ENCODE measurements around the gene PARD3.
"Not testable (repeated sequence)": the region's sequence is repeated elsewhere in the genome, so short reads cannot be mapped to it uniquely, and the experiment has no call there.

PARD3 gene

DNA sequence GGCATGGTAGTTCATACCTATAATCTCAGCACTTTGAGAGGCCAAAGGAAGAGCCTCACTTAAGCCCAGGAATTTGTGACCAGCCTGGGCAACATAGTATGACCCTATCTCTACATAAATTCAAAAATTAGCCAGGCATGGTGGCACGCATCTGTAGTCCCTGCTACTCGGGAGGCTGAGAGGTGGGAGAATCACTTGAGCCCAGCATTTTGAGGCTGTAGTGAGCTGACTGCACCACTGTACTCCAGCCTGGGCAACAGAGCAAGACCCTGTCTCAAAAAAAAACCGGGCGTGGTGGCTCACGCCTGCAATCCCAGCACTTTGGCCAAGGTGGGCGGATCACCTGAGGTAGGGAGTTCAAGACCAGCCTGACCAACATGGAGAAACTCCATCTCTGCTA lies 19.8 kb downstream of the PARD3 start:
- DNase-seq = no peak

DNA sequence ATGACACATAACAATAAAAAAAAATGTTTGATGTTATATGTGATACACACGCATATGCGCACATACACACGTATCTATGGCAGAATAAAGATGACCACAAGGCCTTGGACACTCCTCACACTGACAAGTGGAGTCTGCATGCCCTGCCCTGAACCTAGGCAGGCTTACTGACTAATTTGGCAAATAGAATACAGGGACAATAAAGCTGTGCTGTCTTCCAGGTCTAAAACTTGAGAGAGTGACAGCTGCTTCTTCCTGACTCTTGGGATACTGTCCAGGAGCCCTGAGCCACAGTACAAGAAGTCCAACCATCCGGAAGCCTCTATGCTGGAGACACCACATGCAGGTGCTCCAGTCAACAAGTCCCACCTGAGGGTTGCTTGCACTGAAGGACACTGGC lies 20.3 kb downstream of the PARD3 start:
- no peak for DNase-seq

DNA sequence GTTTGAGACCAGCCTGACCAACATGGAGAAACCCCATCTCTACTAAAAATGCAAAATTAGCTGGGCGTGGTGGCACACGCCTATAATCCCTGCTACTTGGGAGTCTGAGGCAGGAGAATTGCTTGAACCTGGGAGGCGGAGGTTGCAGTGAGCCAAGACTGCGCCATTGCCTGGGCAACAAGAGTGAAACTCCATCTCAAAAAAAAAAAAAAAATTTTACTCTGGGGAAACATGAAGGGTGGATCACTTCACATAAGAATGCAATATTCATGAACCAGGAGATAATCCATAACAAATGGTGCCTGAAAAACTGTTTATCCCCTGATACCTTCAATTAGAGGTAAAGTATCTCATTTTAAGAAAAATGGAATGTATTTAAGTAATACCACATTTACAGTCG lies 21.5 kb downstream of the PARD3 start:
- not testable (repeated sequence) for DNase-seq

DNA sequence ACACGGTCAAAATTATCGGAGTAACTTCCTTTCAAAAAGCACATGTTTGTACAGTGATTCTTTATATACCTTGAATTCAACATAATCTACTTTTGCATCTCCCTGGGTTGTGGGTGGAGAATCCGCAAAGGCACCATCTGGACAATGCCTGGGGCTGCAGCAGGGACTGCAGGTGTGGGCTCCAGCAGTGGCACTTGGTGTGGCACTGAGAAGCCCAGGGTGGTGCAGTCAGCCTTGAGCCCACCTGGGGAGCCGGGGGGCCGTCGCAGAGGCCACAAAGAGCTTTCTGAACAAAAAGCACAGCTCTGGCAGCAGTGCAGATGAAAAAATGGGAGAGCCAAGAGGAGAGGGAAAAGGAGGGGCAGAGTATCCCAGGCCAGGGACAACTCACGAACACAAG lies 22.2 kb downstream of the PARD3 start:
- DNase-seq = no peak

DNA sequence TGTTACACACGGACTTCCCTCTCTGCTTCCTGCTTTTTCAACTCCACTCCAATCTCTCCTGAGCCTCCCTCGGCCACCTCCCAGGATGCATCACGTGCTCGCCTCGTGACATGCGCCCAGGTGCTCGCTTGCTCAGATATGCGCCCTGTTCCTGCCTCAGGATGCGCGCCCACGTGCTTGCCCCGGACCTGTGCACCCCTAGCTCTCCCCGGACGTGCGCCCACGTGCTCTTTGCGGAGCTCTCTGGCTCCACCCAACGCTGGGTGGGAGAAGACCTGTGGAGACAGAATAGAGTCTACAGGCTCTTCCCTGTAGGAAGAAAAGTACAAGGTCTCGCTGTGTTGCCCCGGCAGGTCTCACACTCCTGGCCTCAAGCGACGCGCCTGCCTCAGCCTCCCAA lies 23.1 kb downstream of the PARD3 start:
- DNase-seq = no peak

DNA sequence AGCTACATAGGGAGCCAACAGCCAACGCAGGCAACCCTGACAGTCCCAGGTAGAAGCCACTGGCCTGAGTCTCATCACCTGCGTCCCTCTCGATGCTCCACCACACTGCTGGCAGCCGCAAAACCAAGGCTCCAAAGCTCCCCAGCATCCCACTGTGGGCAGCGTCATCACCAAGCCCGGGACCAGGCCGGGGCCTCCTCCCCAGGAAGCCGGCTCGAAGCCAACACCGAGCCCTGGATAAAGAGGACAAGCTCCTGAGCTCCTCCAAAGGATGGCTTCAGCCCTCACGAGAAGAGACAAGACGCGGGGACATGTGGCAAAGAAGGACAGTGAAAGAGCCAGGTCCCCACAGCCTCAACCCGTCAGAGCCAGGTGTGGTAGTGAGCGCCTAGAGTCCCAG lies 23.9 kb downstream of the PARD3 start:
- no peak for DNase-seq

DNA sequence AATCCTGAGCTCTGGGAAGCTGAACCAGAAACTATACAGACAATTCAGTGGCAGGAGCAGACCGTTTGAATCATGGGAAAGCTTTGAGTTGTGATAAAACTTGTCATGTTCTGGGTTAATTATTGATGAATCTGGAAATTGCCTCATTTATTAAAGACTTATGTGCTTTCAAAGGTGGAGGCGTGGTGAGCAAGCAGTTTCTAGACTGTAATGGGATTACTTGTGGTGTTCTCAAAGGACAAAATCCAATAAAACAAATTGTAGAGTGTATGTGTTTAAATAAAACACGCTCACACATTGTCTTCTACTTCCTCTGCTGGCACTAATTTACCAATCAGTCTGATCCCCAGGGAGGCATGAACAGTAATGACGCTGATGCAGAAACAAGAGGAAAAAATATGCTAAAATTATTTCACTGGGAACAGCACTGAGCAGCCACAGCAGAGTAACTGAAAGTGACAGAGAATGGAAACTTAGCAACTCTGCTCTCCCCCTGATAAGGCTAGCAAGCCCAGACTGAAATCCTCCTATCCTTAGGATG lies 25.1 kb downstream of the PARD3 start:
- DNase-seq = no peak

DNA sequence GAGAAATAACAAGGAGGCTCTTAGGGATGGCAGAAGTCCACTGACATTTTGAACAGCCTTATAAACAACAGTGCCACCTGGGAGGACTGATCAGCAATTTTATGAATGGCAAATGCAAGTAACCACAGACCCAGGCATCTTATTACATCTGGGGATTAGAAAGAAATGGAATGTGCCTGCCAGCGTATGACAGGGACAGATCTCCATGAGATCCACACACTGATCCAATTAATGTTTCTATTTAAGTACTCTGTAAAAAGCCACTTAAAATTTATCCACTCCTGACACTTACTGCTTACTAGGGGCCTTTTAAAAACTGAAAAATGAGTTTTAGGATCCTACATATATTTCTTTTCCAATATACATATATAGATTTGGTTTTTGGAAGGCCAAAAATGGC lies 28.6 kb downstream of the PARD3 start:
- no peak for DNase-seq

DNA sequence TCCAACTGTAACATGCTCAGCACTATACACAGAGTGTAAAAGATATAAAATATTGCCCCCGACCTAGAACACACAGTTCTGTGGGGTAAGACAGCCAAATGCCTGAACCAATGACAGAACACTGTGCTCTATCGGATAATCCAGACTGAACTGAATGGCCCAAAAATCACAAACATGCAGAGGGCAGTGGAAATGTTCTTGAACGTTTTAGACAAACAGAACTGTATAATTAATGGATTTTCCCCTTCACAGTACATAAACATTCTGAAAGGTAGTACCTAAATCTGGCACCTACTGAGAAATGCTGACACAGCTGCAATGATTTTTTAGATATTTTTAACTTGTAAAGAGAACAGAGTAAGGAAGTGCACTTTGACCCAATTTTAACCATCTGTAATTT lies 33.4 kb downstream of the PARD3 start:
- DNase-seq = no peak

DNA sequence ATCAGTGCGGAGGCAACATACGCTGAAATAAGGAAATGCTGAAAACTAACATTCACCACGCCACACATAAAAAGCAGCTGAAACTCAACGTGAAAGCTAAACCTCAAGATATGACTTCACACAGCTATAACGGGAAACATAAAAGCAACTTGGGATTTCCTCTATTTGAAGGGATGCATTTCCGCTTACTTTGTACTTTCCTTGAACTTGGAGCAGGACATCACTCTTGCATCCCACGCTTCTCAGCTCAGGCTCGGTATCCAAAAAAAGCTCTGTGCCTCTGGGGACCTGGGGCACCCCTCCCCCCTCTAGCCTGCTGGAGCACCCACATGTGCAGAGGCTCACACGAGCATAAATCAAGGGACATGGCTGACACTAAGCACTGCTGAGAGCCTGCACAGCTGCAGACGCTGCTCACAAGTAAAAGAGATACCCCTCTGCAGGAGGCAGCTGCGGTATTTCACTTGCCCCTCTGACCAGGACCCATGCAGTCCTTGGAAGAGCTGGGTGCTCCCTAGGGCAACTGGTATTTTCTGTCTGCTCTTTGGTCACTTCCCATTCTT lies 34.2 kb downstream of the PARD3 start:
- no peak for DNase-seq

DNA sequence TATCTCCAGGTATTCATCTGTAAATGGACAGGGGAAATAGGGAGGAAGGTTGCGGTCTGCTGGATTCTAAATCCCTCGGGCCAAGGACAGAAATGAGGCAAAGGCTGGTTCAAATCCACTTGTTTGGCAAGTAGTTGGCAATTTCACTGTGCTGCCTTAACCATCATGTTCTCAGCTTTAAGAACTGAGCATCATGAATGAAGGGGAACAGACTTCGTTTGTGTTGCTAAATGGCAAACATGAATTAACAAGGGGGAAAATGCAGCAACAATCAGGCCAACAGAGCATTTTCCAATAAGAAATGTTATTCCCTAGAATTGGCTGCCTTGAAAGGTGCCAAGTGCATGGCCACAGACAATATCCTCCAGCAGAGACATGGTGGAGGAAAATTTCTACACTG lies 36.9 kb downstream of the PARD3 start:
- no peak for DNase-seq

DNA sequence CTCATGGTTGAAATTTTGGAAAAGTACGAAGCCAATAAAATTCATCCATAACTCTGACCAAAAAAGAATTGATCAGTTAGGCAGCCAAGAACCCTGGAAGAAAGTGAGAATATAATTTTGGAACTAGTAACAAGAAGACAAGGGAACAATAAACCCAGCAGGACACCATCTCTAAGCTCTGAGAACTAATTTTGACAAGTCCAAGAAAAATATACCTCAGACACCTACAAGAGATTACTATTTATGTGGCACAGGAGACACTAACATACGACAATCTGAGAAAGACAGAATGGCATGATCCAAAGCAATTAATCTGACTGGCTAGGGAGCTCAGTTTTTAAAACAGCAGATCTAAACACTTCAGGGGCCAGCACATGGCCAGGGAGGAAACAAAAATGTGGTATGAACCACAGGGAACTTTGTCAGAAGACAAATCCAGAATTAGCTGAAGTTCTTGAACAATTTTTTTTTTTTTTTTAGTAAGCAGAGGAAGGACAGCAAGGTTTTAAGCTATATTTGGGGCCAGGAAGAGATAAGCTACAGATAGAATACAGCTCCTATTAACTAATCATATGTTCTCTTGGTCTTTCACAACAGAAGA lies 38.9 kb downstream of the PARD3 start:
- no peak for DNase-seq

DNA sequence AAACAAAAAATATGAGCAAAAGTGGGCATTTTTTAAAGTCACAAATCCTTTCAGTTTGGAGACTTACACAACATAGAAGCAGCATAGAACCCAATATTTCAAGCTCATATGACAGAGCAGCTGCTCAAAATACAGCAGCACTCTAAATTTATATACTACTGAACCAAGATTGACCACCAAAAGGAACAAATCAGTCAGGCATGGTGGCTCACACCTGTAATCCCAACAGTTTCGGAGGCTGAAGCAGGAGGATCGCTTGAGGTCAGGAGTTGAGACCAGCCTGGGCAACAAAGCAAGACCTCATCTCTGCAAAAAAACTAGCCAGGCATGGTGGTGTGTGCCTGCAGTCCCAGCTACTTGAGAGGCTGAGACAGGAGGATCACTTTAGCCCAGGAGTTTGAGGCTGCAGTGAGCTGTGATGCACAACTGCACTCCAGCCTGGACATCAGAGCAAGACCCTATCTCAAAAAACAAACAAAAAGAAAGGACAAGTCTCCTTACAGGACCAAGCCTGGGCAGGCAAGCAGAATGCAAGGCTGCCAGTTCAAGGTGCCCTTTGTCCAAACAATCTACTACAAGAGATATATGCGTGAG lies 40.0 kb downstream of the PARD3 start:
- no peak for DNase-seq

DNA sequence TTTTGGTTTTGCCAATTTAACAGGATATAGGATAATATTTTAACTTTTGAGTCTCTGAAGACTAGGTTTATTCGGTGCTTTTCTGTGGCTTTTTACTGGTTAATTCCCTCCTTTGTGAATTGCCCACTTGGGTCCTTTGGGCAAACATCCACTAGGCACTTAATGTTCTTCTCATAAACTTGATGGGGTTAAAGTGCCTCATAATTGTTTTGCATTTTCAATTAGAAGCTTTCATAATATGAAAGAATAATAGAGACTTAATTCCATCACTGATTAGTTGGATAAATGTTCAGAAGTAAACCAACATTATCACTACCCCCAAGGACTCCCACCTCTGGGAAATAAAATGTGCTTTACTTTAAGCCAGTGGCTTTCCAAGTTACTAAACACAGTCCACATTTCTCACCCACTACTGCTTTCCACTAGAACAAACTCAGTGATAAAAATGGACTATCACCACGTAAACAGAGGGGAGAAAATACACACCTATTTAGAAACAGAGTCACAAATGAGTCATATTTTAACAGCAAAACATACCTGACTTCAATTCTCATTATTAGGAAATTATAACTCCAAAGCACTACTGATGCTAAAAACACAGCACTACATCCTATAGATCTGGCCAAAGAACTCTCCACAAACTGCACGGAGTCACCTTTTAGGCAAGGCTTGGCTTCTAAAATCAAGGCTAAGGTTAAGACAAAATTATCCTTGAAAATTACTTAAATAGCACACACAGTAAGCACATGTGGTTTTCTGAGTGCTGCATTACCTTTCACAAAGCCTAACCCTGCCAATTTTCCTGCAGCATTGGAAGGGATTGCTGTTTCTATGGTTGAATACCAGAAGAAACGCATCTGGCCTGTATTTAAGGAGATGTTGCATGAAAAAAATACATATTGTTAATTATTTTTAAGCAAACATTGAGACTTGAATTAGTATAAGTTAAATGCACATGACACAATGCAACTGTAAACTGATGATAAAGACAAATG lies 41.2 kb downstream of the PARD3 start:
- no peak for DNase-seq

DNA sequence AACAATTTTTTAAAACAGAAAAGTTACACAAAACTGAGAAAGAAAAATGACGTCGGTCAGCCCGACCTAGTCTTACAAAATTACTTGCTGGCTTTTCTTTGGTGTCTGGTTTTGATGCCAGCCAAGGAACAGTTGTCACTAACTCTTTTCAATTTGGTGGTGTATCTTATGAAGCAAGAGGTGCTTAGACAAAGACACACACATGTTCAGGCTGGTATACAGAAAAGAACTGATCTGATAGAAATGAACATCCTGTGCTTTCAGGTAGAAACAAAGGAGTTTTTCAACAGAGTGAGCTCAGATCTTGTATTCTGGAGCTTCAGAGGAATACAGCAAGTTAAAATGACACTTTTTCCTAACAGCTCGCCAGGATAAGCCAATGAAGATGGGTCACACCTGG lies 43.6 kb downstream of the PARD3 start:
- DNase-seq = no peak

DNA sequence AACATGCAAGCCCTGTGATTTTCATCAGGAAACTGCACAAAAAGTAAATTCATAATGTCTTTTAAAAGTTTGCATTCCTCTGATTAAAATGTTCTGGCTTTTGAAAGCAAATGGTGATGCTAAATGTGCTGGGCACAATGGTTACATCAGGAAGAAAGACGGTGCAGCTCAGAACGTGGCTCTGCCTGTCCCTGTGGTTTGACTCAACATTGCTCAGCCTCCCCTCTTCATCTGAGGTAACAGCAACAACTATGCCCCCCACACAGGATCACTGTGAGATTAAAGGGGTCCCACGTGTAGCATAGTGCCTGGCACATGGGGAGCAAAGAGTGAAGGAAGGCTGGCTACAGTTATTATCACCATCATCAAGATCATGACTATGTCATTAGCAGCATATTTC lies 44.0 kb downstream of the PARD3 start:
- DNase-seq = no peak

DNA sequence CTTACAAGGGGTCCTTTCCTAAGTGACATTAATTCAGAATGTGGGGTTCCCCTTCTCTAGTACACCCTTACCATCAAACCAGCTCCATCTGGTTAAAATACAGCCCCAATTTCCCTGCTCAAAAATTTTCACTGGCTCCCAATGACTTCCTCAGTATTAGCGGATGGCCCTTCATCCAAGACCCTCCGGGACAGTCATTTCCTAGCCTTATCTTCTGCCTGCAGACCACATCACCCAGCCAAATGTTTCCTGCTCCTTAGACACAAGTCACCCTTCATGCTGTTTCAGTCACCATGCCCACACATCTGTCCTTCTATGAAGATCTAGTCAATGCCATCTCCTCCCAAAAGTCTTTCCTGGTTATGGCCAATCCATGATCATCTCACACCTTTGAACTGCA lies 45.2 kb downstream of the PARD3 start:
- DNase-seq = no peak

DNA sequence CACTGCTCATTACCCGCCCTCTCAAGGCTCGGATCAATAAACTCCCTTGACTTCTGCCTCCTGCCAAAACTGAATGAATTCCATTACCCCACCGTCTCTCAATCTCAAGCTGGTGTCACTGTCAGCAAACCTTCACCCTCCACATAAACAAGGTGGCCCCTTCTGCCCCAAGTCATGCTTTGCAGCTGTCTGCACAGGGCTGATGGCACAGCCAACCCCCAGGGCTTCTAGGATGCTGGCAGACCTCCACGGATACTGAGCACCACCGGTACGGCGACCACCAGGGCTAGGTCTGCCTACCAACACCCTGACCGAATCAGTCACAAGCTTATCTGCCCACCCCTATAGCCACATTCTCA lies 46.1 kb downstream of the PARD3 start:
- DNase-seq = no peak

DNA sequence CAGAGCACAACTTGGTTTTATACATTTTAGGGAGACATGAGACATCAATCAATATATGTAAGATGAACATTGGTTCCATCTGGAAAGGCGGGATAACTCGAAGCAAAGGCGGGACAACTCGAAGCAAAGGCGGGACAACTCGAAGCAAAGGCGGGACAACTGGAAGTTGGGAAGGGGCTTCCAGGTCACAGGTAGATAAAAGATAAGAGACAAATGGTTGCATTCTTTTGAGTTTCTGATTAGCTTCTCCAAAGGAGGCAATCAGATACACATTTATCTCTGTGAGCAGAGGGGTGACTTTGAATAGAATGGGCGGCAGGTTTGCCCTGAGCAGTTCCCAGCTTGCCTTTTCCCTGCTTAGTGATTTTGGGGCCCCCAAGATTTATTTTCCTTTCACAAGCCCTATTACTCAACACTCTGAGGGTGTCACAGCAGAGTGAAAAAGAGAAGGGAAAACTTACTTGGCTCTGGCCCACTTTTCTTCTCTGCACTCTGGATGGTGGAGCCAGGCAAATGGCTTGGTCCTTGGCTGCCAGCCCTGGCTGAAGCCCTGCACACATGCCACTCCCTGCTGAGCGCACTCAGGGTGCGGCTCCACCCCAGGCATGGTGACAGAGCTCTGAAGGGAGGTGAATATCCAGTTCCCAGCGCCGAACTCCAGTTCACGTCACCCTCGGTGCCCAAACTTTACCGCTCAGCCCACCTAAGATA lies 46.7 kb downstream of the PARD3 start:
- no peak for DNase-seq

DNA sequence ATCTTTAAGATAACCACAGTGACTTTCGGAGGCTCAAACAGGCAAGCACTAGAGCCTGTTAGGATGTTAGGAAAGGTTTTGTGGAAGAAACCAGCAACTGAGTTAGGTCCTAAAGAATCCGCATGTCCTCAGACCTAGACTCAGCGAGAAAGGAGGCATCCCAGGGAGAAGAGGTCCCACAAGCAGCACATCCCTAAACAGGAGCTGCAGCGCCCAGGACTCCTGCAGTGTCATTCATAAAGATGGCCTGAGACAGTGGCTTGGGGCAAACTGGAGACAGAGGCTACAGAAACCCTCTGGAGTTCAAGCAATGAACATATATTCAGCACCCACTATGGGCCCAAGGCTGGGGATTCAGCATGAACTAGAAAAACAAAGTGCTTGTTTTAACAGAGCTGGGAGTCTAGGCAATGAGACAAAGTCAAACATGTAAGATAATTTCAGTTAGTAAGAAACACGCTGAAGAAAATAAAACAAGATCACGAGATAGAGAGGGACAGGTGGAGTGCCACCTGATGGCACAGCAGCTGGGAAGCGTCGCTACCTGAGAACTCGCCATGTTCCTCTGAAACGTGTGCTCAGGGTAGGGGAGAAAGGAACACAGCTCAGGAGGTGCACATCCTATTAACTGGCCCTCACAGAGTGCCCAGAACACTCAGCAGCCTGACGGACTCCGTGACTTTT lies 48.1 kb downstream of the PARD3 start:
- no peak for DNase-seq

DNA sequence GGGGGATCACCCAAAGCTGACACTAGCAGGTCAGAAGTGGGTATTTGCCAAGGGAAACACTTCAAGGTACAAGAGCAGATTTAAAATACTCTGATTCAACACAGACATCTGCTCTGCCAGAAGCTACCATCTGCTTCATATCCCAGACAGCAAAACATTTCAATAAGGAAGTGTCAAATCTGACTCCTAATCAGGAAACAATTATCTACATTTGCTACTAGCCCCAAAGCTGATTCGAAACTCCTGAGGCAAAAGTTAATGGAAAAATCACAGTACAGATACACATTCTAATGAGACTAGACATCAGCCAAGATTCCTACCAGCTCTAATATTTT lies 48.9 kb downstream of the PARD3 start:
- no peak for DNase-seq

DNA sequence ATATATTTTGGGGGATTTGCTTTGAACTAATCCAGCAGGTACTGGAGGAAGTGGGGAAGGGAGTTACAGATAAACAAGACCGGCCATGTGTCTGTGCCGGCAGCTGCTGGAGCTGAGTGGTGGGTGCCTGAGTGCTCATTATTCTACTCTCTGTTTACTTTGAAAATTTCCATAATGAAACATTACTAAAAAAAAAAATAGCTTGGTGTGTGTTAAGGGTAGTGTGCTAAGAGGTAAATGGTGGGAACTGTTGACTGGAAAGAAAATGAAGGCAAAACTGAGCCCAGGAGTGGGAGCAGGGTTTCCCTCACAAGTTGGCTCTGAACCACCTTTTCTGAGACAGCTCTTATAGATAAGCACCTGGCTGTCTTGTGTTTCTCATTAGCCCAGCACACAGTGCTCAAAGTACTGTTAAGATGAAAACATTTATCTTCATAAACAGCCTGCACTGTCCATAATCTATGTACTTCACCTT lies 50.6 kb downstream of the PARD3 start:
- DNase-seq = no peak

Measured in activated CD4-positive, alpha-beta T cell treated with anti-CD3 and anti-CD28 coated beads for 1 hour (primary cell).